ENCODE results near the gene RING1. TPM values are rescaled to one million over a fixed set of nuclear protein-coding genes. Genes with fewer than 3 reads are reported as not detected.

Gene RING1
- total RNA-seq, 4 donors from 2014 or later: 15.0 to 25.3 (median 20.6) TPM

DNA sequence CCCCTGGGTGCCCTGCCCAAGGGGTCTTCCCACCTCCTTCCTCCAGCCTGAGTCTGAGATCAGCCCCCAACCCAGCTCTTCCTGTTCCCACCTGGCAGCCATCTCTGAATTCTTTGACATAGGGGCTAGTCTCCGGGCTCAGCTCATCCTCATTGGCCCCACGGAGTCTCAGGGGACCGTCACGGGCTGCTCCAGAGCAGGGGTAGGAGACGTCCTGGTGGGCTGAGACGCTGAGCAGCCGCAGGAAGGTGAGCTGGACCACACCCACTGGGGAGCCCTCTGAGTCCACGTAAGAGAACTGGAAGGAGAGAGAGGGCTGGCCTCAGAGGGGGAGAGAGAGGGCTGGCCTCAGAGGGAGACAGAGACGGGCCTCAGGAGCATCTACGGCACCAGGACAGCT, 44.1 kb upstream of the RING1 start:
- H3K4me3 ChIP-seq: no peak overlapping the region
- TF ChIP-seq POLR2A (IDR thresholded peaks at IDR 0.05; ENCODE audit: low read depth): no peak
- TF ChIP-seq POLR2AphosphoS5 (IDR thresholded peaks at IDR 0.05): no peak
- no peak for TF ChIP-seq EP300 (IDR thresholded peaks at IDR 0.05)
- TF ChIP-seq, protein P1, sequence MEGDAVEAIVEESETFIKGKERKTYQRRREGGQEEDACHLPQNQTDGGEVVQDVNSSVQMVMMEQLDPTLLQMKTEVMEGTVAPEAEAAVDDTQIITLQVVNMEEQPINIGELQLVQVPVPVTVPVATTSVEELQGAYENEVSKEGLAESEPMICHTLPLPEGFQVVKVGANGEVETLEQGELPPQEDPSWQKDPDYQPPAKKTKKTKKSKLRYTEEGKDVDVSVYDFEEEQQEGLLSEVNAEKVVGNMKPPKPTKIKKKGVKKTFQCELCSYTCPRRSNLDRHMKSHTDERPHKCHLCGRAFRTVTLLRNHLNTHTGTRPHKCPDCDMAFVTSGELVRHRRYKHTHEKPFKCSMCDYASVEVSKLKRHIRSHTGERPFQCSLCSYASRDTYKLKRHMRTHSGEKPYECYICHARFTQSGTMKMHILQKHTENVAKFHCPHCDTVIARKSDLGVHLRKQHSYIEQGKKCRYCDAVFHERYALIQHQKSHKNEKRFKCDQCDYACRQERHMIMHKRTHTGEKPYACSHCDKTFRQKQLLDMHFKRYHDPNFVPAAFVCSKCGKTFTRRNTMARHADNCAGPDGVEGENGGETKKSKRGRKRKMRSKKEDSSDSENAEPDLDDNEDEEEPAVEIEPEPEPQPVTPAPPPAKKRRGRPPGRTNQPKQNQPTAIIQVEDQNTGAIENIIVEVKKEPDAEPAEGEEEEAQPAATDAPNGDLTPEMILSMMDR (IDR thresholded peaks at IDR 0.05): no peak
- no peak overlapping the region for H3K27ac ChIP-seq (replicated peaks in 1 of 4)
- H3K9me3 ChIP-seq: no peaks in the 10 kb centered on the region
- no peak for DNase-seq (ENCODE audit: extremely low spot score)
- peaks cover 14 to 22% (median 20%) of the 10 kb centered on the region in 4 donors for H3K4me1 ChIP-seq
- peaks cover 0 to 7% (median 0%) of the 10 kb centered on the region in 4 donors for H3K27me3 ChIP-seq
- WGBS: 51% methylated on average over 10 of the region's 10 CpGs
- intact Hi-C loops (cut with DNase I): loop anchor here (5.0 kb wide), 1 partner anchor 33 kb away; no protein-coding TSS in a partner anchor
- no peaks in the 10 kb centered on the region for H3K36me3 ChIP-seq

DNA sequence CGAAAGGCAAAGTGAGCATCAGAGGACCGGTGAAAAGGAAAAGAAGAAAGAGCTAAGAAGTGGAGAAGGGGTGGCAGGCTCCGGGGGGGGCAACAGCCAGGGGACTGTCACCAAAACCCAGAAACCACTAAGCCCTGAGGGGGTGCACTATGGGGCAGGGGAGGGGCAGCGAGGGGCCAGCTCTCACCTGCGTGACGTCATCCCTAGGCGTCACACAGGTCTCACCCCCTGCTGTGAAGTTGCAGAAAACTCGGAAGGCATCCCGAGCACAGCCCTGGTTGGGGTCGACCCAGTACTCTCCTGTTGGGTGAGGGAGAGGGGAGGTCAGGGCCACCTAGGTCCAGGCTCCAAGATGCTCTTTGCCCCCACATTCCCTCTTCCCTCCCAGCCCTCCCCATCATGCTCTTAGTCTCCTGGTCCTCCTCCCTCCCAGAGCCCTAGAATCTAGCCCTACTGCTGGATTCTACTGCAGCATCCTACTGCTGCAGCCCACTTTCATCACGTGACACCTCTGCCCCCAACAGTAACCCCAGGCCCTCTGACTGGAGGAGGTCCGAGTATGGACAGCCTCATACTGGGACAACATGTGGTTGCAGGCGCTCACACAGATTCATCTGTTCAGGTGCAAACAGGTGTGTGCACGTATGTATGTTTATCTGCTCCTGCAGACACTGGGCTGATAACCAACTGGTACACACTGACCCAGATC, 43.5 kb upstream of the RING1 start:
- H3K9me3 ChIP-seq: no peaks in the 10 kb centered on the region
- H3K4me3 ChIP-seq: no peak overlapping the region
- no peak overlapping the region for H3K27ac ChIP-seq (replicated peaks in 1 of 4)
- no peak for TF ChIP-seq EP300 (IDR thresholded peaks at IDR 0.05)
- no peak for TF ChIP-seq POLR2A (IDR thresholded peaks at IDR 0.05; ENCODE audit: low read depth)
- no peak for TF ChIP-seq POLR2AphosphoS5 (IDR thresholded peaks at IDR 0.05)
- TF ChIP-seq, protein P1 (IDR thresholded peaks at IDR 0.05): no peak
- intact Hi-C loops (cut with DNase I): loop anchor here (5.0 kb wide), 1 partner anchor 32 kb away; no protein-coding TSS in a partner anchor
- no peaks in the 10 kb centered on the region for H3K36me3 ChIP-seq
- WGBS: 66% methylated on average over 13 of the region's 14 CpGs
- peaks cover 0 to 7% (median 0%) of the 10 kb centered on the region in 4 donors for H3K27me3 ChIP-seq
- peaks cover 14 to 22% (median 20%) of the 10 kb centered on the region in 4 donors for H3K4me1 ChIP-seq
- no peak for DNase-seq (ENCODE audit: extremely low spot score)

DNA sequence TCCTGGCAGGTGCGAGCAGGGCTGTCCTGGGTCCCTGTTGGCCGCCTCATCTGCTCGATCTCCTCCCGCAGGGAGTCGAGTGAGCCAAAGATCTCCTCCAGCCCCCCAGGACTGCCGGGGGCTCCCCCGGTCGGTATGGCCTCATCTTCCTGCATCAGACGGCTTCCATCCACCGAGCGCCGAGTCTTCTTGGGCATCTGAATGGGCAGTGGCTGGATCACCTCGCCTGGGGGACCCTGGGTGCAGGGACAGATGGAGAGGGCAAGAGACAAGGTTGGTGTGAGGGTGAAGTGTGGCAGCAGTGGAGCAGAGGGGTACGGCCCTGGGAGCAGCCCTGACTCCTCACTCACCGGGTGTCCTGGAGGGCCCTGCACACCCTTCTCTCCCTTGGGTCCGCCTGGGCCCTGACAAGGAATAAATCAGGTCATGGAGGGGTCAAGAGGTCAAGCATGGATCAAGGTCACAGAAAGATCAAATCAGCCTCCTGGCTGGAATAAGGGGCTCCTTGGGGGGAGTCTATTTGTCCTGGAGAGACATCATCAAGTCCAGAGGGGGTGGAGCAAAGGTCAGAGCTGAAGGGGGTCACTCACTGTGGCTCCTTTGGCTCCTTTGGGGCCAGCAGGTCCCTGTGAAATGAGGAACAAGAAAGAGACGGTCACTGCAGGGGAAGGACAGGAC, 42.6 kb upstream of the RING1 start:
- peaks cover 12 to 17% (median 16%) of the 10 kb centered on the region in 4 donors for H3K4me1 ChIP-seq
- no peak for DNase-seq (ENCODE audit: extremely low spot score)
- H3K27ac ChIP-seq (replicated peaks in 1 of 4): no peak overlapping the region
- 90% methylated on average over 17 of the region's 17 CpGs for WGBS
- H3K9me3 ChIP-seq: no peaks in the 10 kb centered on the region
- intact Hi-C loops (cut with DNase I): no loop called here
- H3K36me3 ChIP-seq: no peaks in the 10 kb centered on the region
- TF ChIP-seq POLR2A (IDR thresholded peaks at IDR 0.05; ENCODE audit: low read depth) (no peak), EP300 (IDR thresholded peaks at IDR 0.05) (no peak), POLR2AphosphoS5 (IDR thresholded peaks at IDR 0.05) (no peak)
- TF ChIP-seq, protein P1 (IDR thresholded peaks at IDR 0.05): no peak
- H3K27me3 ChIP-seq: peaks cover 0 to 7% (median 0%) of the 10 kb centered on the region in 4 donors
- H3K4me3 ChIP-seq: no peak overlapping the region

DNA sequence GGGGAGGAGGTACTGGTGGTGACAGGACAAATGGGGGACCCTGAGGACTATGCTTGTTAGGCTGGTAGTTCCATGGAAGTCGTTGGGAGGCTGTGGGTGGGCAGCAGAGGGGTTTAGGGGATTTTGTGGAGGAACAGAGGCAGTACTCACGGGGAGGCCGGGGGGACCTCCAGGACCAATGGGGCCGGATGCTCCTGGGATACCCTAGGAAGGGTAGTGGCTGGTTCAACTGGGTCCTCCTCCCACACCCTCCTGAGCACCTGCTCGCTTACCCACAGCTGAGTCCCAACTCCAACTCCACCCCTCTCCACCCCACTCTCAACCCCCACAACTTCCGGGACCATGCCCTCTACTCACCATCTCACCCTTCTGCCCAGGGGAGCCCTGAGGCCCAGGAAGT, 41.9 kb upstream of the RING1 start:
- WGBS: 89% methylated on average over 6 of the region's 6 CpGs
- Histone ChIP-seq H3K4me3 (no peak overlapping the region), H3K27ac (replicated peaks in 1 of 4) (no peak overlapping the region), H3K27me3 (peaks cover 0 to 7% (median 0%) of the 10 kb centered on the region in 4 donors), H3K9me3 (no peaks in the 10 kb centered on the region), H3K36me3 (no peaks in the 10 kb centered on the region), H3K4me1 (peaks cover 6 to 11% (median 10%) of the 10 kb centered on the region in 4 donors)
- no peak for DNase-seq (ENCODE audit: extremely low spot score)
- intact Hi-C loops (cut with DNase I): no loop called here
- no peak for TF ChIP-seq EP300 (IDR thresholded peaks at IDR 0.05)
- TF ChIP-seq POLR2A (IDR thresholded peaks at IDR 0.05; ENCODE audit: low read depth): no peak
- TF ChIP-seq, protein P1 (IDR thresholded peaks at IDR 0.05): no peak
- TF ChIP-seq POLR2AphosphoS5 (IDR thresholded peaks at IDR 0.05): no peak
